OCI-LY1 (cell line): ENCODE results near the gene SCAMP3.

Experiments
- CTCF ChIP-seq: fragments of 200-600 bp; sonication (generic), shearing (Covaris generic); IDR thresholded peaks from 2 replicates; pipeline ENCODE4 v1.5.1; 2017; ENCODE audit warnings: mild to moderate bottlenecking, antibody characterized with exemption, low read length, moderate library complexity, mixed read lengths
- EZH2 ChIP-seq: fragments of 200-600 bp; sonication (generic), shearing (Covaris generic); IDR thresholded peaks from 2 replicates; pipeline ENCODE4 v1.8.0; 2017; ENCODE audit warnings: borderline replicate concordance, mixed run types, mild to moderate bottlenecking, antibody characterized with exemption, low read length, moderate library complexity, mixed read lengths

DNA sequence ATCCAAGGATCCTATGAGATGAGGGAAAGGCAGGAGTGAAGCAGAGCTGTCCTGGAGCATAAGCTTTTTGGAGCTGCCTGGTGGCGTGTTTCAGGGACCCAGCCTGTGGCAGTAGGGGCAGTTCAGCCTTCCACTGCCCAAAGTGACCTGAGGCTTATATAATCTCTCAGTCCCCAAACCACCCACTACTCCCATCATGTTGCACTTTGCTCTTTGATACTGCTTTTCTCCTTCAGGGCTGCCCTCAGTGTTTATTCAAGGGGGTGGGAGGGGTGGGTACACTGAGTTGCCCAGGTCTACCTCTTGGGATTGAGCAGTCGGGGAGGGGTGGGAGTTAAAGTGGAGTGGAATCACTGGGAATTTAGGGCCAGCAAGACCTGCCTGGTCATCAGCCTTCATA is 24.4 kb upstream of the SCAMP3 start:
- no peak for TF ChIP-seq CTCF
- no peak for TF ChIP-seq EZH2
